ENCODE measurements around the gene NPLOC4.

DNA sequence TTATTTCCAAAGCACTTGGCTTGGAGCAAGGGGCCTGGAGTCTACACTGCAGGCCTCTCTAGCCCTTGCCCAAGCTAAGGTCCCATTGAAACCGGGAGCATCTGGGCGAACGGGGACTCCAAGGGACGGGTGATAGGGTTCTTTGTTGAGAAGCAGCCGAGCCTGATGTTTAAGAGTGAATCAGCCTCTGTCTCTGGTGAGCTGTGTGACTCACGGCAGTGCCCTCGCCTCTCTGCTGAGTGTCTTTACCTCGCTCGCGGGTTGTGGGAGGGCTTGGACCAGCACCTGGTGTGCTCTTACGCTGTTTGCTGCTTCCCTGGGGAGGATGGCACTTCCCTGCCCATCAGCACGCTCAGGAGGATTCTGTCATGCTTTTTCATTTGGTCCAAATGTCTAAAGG is 48.2 kb upstream of the NPLOC4 start:
- TF ChIP-seq, protein P1, sequence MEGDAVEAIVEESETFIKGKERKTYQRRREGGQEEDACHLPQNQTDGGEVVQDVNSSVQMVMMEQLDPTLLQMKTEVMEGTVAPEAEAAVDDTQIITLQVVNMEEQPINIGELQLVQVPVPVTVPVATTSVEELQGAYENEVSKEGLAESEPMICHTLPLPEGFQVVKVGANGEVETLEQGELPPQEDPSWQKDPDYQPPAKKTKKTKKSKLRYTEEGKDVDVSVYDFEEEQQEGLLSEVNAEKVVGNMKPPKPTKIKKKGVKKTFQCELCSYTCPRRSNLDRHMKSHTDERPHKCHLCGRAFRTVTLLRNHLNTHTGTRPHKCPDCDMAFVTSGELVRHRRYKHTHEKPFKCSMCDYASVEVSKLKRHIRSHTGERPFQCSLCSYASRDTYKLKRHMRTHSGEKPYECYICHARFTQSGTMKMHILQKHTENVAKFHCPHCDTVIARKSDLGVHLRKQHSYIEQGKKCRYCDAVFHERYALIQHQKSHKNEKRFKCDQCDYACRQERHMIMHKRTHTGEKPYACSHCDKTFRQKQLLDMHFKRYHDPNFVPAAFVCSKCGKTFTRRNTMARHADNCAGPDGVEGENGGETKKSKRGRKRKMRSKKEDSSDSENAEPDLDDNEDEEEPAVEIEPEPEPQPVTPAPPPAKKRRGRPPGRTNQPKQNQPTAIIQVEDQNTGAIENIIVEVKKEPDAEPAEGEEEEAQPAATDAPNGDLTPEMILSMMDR (IDR thresholded peaks at IDR 0.05; ENCODE audit: insufficient read depth, low read length, poor library complexity, severe bottlenecking), result no peak
- no peak for TF ChIP-seq EZH2phosphoT487 (conservative IDR thresholded peaks at IDR 0.05; ENCODE audit: low read length)
